HG03354 (cell line): ENCODE measurements around the gene PALLD.

Source experiments
- ATAC-seq: cut with Tn5 transposase; IDR thresholded peaks from one replicate; pipeline ENCODE4 v1.9.1; 2021; ENCODE audit warnings: mild to moderate bottlenecking; ENCODE audit not compliant: unreplicated experiment, poor library complexity, severe bottlenecking

PALLD gene

DNA sequence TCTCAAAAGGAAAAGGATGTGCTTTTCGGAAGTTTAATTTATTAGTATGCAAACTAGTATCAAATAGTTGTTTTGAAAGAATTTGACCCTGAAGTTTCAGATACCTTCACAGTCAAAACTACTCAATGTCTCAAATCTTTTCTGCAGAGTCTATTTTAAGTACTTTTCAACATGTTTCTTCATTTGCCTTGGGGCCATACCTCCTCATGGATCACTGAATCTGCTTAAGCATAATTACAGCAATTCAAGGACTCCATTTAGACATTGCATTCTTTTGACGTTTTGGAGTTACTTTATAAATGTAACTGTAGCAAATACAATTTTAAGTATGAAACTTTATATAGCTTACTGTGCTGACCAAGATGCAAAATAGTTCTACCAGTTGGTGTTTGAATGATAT lies 25.5 kb downstream of the PALLD start:
- no peak for ATAC-seq

DNA sequence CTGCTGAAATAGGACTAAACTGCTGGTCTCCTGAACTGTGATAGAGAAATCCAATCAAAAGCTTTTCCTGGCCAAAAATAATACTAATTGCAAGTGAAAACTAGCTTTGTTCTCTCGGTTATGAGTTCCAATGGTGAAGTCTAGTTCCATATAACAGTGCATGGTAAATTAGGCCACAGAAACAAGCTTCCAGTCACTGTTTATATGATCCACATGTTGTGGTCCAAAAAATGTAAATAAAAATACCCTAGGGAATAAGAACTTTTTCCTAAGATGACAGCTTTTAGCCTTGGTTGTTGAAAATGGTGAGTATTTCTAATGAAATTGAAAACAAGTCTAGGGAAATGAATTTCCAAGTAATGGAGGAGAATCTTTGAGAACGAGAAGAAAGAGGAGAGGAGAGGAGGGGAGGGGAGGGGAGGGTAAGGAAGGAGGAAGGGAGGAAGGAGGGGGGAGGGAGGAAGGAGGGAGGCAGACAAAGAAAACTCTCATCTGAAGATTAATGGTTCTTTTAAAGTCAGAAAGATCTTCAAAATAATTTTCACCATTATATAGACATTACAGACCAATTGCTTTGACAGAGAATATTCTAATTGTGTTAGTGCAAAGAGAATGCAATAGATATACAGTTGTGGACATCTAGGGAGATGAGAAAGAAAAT lies 26.1 kb downstream of the PALLD start:
- ATAC-seq = no peak

DNA sequence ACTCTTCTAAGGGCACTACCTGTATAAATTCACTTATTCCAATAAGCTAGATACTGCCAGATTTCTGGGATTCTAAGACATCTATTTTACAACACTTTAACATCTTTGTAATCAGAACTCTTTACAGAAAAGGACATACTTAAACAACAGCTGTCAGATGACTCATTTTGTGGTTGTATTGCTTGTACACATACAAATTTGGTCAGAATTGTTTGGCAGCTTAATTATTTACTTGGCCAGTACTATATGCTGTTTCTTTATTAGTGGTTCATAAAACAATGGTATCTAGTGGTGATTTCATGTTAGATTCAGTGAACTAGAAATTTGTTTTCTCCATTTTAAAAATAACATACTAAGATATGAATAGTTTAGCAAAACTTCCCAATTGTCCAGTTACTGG lies 27.2 kb downstream of the PALLD start:
- peak; percentile 62 for ATAC-seq

DNA sequence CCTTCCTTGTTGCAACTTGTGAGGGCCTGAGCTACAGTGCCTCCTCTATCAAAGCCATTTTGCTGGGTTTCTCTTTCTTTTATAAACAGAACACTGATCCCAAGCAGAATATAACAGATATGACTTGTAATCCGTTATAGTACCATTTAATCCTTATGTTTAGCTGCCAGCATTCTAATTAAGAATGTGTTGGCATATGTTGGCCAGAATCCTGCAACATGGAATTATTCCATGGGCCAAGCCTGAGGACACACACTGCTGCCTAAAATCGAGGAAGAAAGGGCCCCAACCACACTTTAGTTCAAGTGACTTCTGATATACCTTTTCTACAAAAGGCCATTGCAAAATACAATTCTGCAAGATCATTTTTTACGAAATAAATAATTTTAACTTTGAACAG lies 28.0 kb downstream of the PALLD start:
- ATAC-seq = no peak

DNA sequence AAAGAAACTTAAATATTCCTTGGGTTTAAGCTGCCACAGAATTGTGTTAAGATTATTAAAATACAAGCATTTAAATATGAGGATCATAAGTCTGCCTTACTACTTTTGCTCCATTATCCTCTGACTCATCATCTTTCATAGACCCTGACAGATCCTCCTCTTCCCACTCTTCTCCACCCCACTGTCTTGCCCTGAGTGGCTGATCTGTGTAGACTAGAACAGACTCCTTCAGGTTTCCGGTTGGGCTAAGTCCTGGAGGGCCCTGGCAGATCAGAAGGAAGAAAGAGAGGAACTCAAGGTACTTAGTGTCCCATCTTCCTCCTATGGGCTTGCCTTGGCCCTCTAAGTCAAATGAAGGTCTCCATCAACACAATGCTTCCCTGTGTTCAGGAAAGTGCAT lies 30.7 kb downstream of the PALLD start:
- ATAC-seq = no peak

DNA sequence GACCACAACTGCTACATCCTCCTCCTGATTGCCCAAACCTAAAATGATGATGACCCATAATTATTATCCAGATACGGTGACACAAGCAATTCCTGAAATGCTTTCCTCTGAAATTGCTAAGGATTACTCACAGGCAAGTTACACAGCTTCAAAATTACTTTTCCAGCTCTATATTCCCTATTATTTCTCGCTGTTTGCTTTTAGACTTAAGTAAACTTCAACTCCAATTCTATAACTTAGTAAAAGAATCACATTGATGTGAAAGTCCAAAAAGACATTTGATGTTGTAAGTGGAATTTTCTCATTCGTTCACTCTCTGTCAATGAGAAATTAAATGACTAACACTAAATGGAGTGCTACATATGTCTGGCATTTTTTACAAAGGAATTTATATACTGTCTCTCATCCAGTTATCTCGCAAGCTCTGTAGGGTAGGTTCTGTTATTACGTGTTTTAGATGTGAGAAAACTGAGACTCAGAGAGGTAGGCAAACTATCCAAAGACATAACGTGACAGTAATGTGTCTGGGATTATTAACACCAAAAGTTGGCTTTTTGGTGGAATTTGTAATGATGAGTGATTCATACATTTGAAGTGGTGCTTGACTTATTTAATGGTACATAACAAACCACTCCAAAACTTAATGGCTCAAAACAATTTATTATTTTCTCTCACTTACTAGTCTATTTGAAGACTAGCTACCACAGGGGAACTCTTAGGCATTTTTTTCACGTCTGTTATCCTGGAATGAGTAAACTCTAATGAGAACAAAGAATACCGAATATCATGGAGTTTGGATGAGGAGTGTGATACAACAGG lies 31.5 kb downstream of the PALLD start:
- no peak for ATAC-seq

DNA sequence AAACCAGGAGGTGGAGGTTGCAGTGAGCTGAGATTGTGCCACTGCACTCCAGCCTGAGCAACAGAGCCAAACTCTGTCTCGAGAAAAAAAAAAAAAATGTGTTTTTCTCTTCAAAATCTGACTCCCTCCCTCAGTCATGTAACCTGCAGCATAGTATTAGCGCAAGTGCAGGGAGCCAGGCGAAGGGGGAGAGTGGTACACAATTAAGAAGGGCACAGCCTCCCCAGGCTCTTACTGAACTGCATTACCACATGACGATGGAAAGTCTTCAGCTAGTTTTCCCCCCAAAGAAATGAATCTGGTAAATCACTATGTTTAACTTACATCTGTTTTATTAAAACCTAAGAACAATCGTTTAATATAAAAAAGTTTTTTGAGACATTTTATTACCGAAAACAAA lies 32.4 kb downstream of the PALLD start:
- ATAC-seq = no peak

DNA sequence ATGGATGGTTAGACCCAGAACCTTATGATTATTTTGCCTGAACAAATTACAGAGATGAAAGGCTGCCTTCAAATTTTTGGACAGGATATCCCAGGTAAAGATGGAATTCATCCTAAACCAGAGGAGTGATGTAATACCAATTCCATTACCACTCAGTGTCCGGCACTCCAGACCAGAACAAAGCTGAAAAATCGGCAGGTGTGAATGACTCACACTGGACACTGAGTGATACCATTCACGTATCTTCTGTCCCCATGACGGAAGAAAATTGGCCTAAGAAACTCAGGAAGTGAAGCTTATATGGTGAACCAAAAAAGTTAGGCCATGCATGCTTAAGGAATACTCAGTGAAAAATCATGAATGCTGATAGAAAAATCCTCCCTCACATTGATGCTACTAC lies 34.5 kb downstream of the PALLD start:
- ATAC-seq = no peak

DNA sequence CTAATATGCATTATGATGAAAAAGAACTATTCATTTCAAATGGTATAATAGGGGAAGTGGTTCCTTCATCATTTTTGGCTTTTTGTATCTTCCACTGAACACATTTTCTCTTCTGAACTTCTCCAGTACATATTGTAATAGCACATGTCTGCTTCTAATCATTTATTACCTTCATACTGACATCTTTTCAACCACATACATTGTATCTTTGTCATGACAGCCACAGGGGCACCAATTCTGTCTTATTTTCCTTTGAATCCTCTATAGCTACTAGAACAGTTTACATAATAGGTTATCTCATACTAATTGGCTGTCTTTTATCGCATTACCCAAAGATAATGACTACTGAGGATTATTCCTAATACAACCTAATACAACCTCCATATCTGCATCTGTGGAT lies 37.7 kb downstream of the PALLD start:
- no peak for ATAC-seq

DNA sequence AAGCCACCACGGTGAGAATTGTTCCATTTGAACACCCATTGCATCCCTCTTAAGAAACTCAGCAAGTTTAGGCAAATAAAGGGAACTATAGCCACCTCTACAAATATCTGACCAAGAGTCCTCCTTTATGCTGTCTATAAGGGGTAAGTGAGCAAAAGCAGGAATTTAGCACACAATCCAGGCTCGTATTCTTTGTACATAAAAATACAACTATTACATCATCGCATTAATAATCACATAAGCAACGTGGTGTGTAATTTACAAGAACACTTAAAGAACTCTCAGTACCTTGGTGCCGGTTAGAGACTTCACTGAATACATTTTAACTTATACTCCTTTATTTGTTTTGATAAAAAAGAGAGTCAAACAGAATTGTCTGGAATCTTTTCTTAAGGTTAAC lies 38.8 kb downstream of the PALLD start:
- ATAC-seq = no peak

DNA sequence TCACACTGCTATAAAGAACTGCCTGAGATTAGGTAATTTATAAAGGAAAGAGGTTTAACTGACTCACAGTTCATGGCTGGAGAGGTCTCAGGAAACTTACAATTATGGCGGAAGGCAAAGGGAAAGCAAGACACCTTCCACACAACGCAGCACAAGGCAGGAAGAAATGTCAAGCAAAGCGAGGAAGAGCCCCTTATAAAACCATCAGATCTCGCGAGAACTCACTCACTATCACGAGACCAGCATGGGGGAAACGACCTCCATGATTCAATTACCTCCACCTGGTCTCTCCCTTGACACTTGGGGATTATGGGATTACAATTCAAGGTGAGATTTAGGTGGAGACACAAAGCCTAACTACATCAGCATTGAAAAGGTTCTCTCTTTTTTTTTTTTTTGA lies 39.6 kb downstream of the PALLD start:
- ATAC-seq = no peak

DNA sequence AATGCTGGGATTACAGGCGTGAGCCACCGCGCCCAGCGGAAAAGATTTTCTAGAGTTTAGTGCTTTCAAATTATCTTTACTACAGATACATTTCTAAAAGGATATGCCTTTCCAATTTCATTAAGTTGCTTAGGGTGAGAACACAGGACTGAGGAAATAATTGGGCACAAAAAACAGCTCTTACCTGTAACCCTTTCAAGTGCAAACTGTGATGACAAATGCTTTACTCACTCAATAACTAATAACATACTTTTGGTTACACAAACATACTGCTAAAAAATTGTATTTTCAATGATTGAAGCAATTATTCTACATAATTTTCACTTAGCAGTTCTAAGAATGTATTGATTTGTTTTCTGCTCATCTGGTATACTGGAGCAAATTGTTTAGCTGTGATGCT lies 40.2 kb downstream of the PALLD start:
- no peak for ATAC-seq

DNA sequence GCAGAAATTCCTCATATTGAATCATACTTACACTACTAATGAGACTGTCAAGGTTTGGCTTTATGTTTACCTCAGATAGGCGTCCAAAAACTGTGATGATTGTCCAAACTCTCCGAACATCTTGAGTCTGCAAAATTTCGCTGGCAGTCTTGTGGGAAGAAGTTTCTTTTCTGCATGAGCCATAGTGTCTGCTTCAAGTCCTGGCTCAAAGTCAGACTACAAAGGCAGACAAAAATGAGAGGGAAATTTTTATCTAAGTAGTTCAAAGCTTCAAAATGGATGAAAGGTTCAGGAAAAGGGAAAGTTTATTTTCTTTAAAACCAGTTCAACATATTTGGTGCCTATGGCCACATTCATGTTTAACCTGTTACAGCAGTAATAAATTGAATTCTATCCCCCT lies 40.7 kb downstream of the PALLD start:
- no peak for ATAC-seq

DNA sequence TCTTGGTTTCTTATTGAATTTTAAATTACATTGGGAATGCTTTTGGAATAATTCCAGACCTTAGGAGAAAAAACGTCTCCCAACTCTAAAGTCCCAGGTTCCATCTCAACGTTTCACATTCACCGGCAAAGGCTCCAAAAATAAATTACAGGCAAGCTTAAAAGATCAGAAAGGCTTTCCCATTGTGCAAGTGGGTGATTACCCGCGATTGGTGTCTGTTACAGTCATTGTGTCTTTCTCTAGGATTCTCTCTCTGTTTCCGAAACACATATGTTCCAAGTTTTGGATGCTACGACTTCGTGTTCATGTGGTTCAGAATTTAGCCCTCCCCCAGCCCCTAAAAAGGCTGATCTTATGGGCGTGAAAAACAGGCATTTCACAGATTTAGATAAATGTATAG lies 41.8 kb downstream of the PALLD start:
- ATAC-seq = no peak

DNA sequence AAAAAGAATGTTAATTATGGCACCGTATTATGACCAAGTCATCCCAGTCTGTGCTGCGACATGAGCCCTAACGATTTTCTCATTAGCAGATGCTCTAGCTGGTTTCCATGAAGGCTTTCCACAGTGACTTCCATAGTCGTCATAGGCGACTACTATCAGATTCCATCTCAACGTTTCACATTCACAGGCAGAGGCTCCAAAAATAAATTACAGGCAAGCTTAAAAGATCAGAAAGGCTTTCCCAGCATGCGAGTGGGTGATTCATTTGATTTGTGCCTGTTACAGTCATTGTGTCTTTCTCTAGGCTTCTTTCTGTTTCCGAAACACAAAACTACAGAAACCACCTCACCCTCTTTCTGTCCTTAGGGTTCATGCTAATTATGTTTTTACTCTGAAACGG lies 43.2 kb downstream of the PALLD start:
- ATAC-seq = no peak

DNA sequence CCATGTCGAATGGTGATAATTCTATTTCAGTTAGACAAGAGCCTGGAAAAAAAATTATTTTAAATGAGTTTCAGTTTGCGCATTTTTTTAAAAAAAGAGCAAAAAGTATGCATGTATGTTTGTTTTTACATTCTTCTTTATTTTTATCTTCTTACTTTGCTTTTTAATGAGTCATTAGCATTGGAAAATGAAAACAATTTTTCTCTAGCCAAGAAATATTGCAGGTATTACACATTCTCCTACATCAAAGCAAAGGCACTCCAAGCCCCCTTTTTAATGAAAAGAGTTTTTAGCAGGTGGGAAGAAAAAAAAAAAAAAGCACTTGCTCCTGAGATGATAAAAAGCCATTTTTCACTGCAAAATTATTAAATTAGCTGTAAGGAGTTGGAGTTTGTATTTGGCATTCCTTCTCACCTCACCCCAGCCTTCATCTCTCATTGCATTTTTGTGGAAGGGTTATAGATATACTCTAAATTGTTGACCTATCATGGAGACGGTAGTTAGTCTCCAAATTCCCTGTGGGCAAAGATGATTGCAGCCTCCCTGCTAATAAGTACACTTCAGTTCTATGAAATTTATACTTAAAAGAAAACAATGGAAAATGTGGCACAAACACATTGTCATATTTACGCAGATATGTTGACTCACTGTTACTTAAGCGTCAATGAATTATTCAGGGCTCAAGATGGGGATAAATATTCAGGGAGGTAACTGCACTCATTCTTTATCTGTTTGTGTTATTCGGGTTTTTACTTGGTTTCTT lies 43.8 kb downstream of the PALLD start:
- no peak for ATAC-seq

DNA sequence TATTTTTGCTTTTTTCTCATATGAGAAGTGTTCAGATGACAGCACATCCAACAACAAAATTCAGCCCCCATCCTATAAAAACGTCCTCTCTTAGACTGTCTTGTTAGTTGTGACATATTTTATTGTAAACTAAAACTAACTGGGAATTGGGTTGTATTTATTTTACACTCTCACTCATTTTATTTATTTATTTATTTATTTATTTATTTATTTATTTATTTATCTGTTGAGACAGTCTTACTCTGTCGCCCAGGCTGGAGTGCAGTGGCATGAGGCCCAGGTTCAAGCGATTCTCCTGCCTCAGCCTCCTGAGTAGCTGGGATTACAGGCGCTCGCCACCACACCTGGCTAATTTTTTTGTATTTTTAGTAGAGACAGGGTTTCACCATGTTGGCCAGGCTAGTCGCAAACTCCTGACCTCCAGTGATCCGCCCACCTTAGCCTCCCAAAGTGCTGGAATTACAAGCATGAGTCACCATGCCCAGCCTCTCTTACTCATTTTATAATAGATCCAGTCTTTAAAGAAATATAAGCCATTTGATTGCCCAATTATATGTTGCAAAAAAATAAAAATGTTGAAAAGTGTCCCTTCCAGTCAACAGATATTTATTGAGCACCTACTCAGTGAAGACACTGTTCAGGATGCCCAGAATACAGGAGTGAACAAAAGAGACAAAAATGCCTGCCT lies 44.6 kb downstream of the PALLD start:
- ATAC-seq = no peak

DNA sequence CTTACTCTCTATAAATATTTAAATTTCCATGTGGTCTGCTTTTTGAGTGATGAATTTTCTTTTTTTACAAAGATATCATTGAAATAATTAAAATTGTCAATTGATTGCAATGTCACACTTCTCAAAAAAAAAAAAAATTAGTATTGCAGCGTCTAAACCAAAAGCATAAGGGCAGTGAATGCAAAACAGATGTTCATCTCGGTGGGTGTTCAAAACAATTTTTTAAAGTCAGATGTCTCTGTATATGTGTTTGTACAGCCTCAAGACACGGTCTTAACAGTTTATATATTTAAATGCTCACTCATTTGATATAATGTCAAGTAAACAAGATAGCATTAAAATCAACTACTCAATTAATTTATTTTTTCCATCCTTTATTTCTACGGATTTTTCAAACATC lies 52.3 kb downstream of the PALLD start:
- no peak for ATAC-seq

DNA sequence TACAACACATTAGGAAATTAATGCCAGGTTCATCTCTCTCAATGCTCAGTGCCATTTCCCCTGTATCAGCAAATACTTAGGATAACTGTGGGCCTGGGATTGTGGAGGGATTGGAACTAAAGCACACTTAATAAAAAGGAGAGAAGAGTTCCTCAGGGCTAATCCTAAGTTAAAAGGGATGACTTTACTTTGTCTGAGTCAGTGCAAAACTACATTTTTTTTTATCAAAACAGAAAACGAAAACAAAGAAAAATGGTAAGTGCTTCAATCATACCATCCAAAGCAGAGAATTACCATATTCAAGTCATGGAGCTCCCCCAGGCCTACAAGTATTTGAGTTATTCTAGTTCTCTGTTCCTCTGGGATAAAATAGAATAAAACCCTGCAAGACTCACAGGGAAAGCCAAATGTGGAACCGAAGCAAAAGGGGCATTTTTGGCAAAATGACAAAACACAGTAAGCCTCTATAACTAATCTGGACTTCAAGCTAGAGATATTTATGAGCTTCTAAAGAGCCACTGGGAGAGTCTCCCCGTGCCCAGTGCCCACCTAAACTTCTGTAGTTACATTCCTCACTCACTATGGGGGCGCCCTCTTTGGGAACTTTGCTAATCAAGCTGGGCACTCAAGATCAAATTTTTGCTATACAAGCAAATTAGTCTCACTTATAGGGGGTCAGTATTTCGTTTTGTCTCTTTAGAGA lies 53.4 kb downstream of the PALLD start:
- ATAC-seq = no peak

DNA sequence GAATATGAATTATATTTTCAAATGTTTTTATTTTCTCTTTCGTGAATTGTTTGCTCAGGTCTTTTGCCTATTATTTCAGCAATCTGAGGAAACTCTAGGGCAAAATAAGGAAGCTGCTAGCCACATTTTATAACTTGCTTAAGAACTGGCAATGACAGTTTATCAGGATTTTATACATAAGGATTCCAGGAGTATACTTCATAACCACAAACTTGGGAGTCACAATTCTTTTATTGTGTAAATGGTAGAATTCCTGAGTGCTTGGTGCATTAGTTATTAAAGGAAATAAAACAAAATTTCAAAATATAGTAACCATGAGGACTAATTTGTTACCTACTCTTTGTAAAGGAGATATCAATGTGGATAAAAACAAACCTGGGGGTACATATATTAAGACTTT lies 54.4 kb downstream of the PALLD start:
- ATAC-seq = no peak
